ENCODE measurements around the gene KIAA1549. TPM values are rescaled to one million over a fixed set of nuclear protein-coding genes. Genes with fewer than 3 reads are reported as not detected.

The KIAA1549 gene
- total RNA-seq, 2 donors from 2014 or later: 18.7 to 19.3 TPM

GRCh38 chr7:138801256-138801655 lies 179.9 kb downstream of the KIAA1549 start:
- no peaks in the 10 kb centered on the region for H3K9me3 ChIP-seq (ENCODE audit: control insufficient read depth, low read length)
- Mint-ChIP-seq H3K27me3 (ENCODE audit: insufficient read depth) (peaks cover 13% of the 10 kb centered on the region), H3K9me3 (no peaks in the 10 kb centered on the region), H3K36me3 (ENCODE audit: low read depth) (no peaks in the 10 kb centered on the region), H3K27ac (no peak overlapping the region), H3K4me3 (no peak overlapping the region), H3K4me1 (peaks cover 13% of the 10 kb centered on the region)
- H3K36me3 ChIP-seq (ENCODE audit: control insufficient read depth, insufficient read depth, low read length): no peaks in the 10 kb centered on the region
- no peak overlapping the region for H3K27ac ChIP-seq (ENCODE audit: low read depth, low read length)
- no peak for TF ChIP-seq CTCF (conservative IDR thresholded peaks at IDR 0.05)
- H3K9ac ChIP-seq (ENCODE audit: extremely low read depth, low read length, poor library complexity, severe bottlenecking): no peak overlapping the region
- 91 to 100% methylated on average over 1 to 3 of the region's 3 CpGs for WGBS, 2 experiments (ENCODE audit: insufficient coverage in 1 of 2, insufficient read length in 1 of 2)
- no peak overlapping the region for H3K4me3 ChIP-seq (ENCODE audit: low read length)
- H3K27me3 ChIP-seq (ENCODE audit: control insufficient read depth, insufficient read depth, low read length, poor library complexity, severe bottlenecking): no peaks in the 10 kb centered on the region
- H3K4me1 ChIP-seq (ENCODE audit: control insufficient read depth, insufficient read depth, low read length): no peaks in the 10 kb centered on the region
- DNase-seq: no peak

- H3K36me3 Mint-ChIP-seq (ENCODE audit: low read depth): no peaks in the 10 kb centered on the region
- H3K4me3 ChIP-seq (ENCODE audit: low read length): no peak overlapping the region
- H3K27ac ChIP-seq (ENCODE audit: low read depth, low read length): no peak overlapping the region
- H3K9me3 Mint-ChIP-seq: no peaks in the 10 kb centered on the region
- no peak overlapping the region for H3K27ac Mint-ChIP-seq
- no peak for DNase-seq
- H3K9ac ChIP-seq (ENCODE audit: extremely low read depth, low read length, poor library complexity, severe bottlenecking): no peak overlapping the region
- no peaks in the 10 kb centered on the region for H3K4me1 ChIP-seq (ENCODE audit: control insufficient read depth, insufficient read depth, low read length)
- peaks cover 13% of the 10 kb centered on the region for H3K27me3 Mint-ChIP-seq (ENCODE audit: insufficient read depth)
- H3K4me3 Mint-ChIP-seq: no peak overlapping the region
- H3K36me3 ChIP-seq (ENCODE audit: control insufficient read depth, insufficient read depth, low read length): no peaks in the 10 kb centered on the region
- H3K4me1 Mint-ChIP-seq: peaks cover 13% of the 10 kb centered on the region
- H3K9me3 ChIP-seq (ENCODE audit: control insufficient read depth, low read length): no peaks in the 10 kb centered on the region
- 79 to 90% methylated on average over 2 to 6 of the region's 7 CpGs for WGBS, 2 experiments (ENCODE audit: insufficient coverage in 1 of 2, insufficient read length in 1 of 2)
- H3K27me3 ChIP-seq (ENCODE audit: control insufficient read depth, insufficient read depth, low read length, poor library complexity, severe bottlenecking): no peaks in the 10 kb centered on the region
- no peak for TF ChIP-seq CTCF (conservative IDR thresholded peaks at IDR 0.05)
Measured at GRCh38 chr7:138799336-138800000, 181.7 kb downstream of the KIAA1549 start.

GRCh38 chr7:138798836-138799235 lies 182.4 kb downstream of the KIAA1549 start:
- Mint-ChIP-seq H3K36me3 (ENCODE audit: low read depth) (no peaks in the 10 kb centered on the region), H3K4me3 (peak overlapping the region; percentile 44), H3K27ac (no peak overlapping the region), H3K4me1 (peaks cover 13% of the 10 kb centered on the region), H3K9me3 (no peaks in the 10 kb centered on the region), H3K27me3 (ENCODE audit: insufficient read depth) (peaks cover 10% of the 10 kb centered on the region)
- H3K9me3 ChIP-seq (ENCODE audit: control insufficient read depth, low read length): no peaks in the 10 kb centered on the region
- H3K27ac ChIP-seq (ENCODE audit: low read depth, low read length): no peak overlapping the region
- no peaks in the 10 kb centered on the region for H3K4me1 ChIP-seq (ENCODE audit: control insufficient read depth, insufficient read depth, low read length)
- no peak overlapping the region for H3K4me3 ChIP-seq (ENCODE audit: low read length)
- no peaks in the 10 kb centered on the region for H3K27me3 ChIP-seq (ENCODE audit: control insufficient read depth, insufficient read depth, low read length, poor library complexity, severe bottlenecking)
- no peak overlapping the region for H3K9ac ChIP-seq (ENCODE audit: extremely low read depth, low read length, poor library complexity, severe bottlenecking)
- TF ChIP-seq CTCF (conservative IDR thresholded peaks at IDR 0.05): no peak
- H3K36me3 ChIP-seq (ENCODE audit: control insufficient read depth, insufficient read depth, low read length): no peaks in the 10 kb centered on the region
- 91 to 100% methylated on average over 2 to 5 of the region's 5 CpGs for WGBS, 2 experiments (ENCODE audit: insufficient coverage in 1 of 2, insufficient read length in 1 of 2)
- no peak for DNase-seq

Data from endodermal cell (in vitro differentiated cells).